Activated CD4-positive, CD25-positive, alpha-beta regulatory T cell treated with anti-CD3 and anti-CD28 coated beads, Interleukin-2, amount 50 U/mL, for 24 hours (primary cell): ENCODE results near the gene RXFP2.

Source experiments
- ATAC-seq, 2 donors: fragments of 150-1000 bp; cut with Tn5 transposase; one replicate each; pipeline ENCODE4 v1.10.0; 2021; ENCODE audit warnings: mild to moderate bottlenecking in 1 of 2, moderate library complexity in 1 of 2

Gene RXFP2, protein sequence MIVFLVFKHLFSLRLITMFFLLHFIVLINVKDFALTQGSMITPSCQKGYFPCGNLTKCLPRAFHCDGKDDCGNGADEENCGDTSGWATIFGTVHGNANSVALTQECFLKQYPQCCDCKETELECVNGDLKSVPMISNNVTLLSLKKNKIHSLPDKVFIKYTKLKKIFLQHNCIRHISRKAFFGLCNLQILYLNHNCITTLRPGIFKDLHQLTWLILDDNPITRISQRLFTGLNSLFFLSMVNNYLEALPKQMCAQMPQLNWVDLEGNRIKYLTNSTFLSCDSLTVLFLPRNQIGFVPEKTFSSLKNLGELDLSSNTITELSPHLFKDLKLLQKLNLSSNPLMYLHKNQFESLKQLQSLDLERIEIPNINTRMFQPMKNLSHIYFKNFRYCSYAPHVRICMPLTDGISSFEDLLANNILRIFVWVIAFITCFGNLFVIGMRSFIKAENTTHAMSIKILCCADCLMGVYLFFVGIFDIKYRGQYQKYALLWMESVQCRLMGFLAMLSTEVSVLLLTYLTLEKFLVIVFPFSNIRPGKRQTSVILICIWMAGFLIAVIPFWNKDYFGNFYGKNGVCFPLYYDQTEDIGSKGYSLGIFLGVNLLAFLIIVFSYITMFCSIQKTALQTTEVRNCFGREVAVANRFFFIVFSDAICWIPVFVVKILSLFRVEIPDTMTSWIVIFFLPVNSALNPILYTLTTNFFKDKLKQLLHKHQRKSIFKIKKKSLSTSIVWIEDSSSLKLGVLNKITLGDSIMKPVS

DNA sequence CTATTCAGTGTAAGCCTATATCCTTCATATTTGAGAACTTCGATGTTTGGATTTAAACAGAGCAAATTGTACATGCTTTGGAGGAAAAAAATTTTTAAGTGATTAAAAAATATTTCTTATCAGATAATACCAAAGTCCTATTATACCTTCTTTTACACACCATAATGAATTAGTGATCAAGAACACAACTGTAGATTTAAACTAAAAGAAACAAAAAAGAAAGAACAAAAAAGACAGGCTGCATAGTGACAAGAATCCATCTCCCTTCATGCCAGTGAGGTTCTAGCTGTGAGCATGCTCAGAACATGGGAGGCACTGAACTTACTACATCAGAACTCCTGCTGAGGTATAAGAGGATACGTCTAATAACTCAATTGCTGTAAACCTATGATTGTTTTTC lies at the start of gene RXFP2:
Gene RXFP2 (plus strand): TSS at position 301 of the 400 bp plus-strand sequence. CDS start 87 bp downstream, at position 388.
- ATAC-seq = no peak

DNA sequence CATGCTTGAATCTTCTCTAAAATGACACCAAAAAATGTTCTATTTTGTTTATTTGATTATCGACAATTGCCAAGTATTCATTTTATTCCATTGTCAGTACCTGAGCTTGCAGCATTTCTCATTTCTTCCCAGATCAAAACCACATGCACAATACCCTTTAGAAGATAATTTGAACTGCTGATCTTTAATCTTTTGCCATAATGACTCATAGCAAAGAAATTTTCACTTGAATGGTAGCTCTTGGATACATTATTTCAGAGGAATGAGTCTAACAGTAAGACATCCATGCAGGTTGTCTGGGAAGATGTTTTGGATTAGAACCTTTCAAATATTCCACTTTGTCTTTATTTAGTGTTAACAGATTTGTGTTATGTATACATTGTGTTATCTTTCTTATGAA lies 42.0 kb upstream of the RXFP2 start:
- no peak for ATAC-seq

DNA sequence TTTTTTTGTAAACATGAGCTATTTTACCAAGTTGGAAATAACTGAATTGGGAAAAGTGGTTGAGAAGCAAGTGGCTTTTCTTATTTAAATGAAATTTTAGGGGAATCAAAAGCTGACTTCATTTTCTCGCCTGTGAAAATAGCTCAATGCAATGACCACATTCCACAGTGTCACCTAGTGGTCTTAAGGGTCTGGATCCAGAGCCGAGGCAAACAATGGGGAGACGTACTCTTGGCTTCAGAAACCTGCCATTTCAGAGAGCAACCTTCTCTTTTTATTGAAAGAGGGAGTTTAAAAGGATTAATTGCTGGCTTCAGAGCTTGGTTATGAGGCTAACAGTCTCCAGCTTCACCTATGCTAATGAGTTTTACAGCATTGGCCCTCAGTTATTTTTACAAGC lies 39.7 kb upstream of the RXFP2 start:
- no peak for ATAC-seq

DNA sequence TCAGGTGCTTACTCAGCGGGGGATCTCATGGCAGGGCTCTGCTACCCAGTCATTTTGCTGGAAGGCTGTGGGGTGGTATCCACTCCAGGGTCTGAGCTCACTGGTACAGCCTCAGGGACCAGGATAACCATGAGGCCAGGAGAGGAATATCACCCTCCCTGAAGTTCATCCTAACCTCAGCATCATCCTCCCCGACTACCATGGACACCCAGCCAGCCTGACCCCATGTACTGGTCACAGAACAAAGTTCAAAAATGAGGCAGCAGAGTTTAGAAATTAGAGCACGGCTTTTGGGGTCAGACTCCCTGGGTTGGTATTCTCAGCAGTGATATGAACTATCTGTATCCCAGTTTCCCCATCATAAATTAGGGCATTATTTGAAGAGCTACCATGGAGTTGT lies 35.5 kb upstream of the RXFP2 start:
- ATAC-seq = no peak

DNA sequence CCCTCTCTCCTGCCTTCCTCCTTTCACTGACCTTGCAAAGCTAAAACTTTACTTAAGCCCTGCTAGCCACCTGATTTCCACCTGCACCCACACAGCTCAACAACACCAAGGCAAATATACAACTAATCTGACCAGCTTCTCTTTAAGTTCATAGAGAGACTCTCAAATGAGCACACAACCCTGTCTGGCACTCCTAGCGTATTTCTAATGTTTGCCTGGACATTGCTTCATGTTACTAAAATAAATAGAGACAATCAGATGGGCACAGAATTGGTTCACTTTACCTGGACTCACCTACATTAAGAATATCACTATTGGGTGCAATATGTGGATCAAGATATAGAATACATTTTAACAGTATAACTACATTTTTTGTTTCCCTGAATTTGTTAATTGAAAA lies 33.2 kb upstream of the RXFP2 start:
- ATAC-seq = no peak

DNA sequence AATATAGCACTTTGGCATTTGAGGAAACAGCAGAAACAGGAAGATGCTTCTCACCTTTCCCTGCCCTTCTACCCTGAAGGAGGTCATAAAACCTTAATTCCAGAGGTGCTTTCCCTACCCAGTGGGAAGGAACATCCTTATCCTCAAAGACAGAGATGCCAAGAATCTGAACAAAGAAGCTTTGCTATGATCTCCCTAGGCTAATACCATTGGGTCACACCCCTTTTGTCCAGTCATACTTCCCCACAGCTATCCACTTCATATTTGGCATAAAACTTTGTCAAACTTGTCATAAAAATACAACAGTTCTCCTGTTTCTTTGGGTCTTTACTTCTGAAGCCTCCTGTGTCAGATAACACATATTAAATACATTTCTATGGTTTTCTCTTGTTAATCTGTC lies 21.7 kb upstream of the RXFP2 start:
- ATAC-seq = no peak

DNA sequence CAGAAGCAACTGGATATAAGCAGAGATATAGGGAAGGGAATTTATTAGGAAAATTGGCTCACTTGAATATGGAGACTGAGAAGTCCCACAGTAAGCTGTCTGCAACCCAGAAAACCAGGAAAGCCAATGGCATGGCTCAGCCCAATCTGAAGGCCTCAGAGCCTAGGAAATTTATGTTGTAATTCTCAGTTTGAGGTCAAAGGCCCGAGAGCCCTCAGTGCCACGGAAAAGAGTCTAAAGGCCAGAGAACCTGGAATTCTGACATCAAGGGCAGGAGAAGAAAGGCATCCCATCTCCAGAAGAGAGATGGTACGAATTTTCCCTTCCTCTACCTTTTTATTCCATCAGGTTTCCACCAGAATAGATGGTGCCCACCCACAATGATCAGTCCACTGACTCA lies 20.1 kb upstream of the RXFP2 start:
- no peak for ATAC-seq

DNA sequence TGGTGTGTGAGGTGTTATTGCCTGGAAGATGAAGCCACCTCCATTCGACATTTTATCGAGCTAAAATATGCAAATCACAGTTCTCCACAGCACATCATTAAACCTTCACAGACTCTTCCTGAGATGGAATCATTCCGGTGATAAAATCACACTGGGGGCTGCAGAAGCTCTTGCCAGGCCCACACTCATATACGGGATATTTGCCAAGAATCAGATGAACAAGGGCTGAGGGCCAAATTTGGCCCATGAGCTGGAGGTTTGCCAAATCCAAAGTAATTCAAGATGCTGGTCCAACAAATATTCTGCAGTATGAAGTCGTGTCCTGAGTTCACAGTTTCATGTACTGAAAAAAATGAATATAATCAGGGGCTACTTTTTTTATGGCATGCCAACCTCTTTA lies 16.7 kb upstream of the RXFP2 start:
- no peak for ATAC-seq

DNA sequence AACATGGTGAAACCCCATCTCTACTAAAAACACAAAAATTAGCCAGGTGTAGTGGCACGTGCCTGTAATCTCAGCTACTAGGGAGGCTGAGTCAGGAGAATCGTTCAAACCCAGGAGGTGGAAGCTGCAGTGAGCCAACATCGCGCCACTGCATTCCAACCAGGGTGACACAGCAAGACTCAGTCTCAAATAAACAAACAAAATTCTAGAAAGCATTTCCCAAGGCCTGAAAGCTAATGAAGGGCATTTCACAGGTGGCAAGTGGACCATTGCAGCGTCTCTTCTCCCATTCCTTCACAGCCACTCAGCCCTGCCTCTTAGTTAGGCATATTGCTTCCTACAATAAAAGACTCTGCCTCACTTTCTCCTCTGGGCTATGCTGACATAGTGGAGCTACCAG lies 13.5 kb upstream of the RXFP2 start:
- no peak for ATAC-seq

DNA sequence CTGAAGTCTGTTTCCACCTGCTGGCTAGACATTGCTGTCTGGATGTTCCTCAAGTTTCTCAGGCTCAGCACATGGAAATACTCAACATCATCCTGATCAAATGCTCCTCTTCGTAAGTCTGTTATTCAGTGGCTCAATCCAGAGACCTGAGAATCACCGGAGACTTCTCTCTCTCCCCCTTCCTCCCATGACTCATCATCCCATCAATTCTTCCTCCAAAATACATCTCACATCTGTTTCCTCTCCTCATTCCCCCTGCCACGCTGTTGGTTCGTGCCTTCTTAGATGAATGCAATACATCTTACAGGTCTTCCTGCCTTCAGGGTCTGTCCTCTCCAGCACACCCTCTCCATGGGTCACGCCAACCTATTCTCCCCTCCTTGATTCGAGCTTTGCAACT lies 7.4 kb upstream of the RXFP2 start:
- no peak for ATAC-seq

DNA sequence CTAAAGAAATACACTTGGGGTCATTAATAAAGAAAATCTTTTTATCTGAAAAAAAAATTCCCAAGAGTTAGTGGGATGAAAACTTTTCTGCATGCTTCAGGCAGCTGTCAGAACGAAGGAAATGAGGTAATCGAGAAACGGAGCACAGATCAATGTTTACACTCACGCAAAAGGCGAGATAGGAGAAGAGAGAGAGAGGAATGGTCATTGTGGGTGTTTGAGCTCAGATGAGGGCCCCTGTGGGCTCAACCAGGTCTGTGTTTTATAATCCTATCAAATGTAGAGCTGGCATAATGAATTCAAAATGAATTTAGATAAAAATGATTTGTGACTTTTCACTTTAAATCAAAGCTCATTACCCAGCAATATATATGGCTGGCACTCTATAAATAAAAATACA lies 6.3 kb upstream of the RXFP2 start:
- no peak for ATAC-seq

DNA sequence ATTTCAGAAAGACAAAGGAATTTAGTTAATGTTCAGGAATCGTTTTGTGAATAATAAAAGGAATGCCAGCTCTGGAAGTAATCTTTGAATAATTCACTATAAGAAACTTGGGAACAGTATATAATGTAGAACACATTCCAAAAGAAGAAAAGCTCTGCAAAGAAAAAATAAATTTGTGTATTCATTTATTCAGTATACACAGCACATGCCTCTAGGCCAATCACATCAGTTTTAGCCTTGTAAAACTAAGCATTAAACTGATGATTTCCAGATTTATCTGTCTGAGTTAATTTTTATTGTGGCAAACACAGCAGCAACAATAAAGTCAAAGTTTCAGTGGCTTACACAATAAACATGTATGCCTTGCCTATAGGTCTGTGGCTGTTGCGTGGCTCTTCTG lies 5.7 kb upstream of the RXFP2 start:
- ATAC-seq = no peak

DNA sequence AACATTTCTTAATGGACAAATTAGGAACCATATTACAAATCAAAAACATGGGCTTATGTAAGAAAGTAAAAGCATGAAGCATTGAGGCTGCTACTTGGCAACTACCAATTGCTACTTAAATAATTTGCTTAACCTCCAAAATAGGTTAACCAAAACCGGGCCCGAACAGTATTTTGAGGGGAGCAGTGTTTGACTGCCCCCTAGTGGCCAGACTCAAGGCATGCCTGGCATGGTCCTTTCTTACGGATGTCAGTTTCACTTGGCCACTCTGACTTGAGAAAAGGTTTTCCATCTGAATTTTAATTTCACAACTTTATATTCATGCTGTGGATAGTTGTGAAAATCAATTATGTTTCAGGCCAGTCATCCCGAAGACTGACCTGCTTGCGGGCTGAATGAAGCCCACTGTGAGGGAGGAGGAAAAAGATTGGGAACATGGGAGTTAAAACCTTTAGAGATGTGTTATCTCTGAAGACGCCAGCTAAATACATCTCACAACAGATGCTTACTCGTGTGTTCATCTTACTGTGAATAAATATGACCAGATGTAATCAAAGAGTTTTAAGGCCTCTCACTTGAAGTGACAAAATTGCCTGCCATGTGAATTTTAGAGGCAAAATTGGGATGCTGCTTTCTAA lies 2.9 kb downstream of the RXFP2 start:
- peak in 1 of 2 donors; percentile 43 for ATAC-seq

DNA sequence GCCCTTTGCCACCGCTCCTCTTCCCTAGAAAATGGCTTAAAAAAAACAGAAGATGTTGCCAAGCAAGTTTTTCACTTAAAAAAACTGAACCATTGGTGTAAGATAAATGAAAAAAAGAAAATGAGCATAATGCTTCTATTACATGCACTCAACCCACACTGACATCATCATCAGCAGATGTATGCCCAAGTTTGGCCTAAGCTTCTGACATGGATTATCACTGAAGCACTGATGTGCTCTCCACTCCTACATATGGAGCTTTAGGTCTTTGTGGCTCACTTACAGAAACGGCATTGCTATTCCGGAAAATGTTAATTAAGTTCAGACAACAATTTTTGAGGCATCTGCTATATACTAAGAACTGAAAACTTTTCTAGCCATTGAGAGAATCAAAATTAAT lies 8.0 kb downstream of the RXFP2 start:
- ATAC-seq = no peak

DNA sequence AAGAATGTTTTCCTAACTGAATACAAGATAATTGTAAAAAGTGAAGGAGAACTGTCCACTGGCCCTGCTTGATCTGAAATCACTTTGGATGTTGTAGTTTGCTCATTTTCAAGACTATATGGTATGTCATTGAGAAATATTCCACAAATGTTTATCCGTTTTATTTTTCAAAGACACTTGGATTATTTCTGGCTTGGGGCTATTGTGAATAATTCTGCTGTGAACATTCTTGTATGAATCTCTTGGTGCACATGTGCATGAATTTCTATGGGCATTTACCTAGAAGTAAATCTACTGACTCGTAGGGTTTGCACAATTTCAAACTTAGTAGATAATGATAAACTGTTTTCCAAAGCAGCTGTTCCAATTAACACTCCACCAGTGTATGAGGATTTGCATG lies 8.6 kb downstream of the RXFP2 start:
- ATAC-seq = no peak

DNA sequence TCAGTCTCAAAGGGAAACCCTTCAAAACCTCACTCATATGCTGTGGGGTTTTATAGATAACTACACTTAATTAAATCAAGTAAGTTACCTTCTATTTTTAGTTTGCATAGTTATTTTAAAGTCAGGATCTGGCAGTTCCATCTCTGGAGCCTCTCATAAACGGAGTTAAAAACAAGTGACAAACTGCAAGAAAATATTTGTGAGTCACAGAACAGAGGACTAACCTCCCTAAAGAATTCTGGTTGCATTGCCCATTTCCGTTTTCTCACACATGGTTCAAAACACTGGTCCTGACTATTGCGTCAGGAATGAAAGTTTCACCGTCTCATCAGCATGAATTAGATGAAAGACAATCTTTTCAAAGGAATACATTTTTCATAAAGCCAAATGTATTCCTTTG lies 10.6 kb downstream of the RXFP2 start:
- no peak for ATAC-seq

DNA sequence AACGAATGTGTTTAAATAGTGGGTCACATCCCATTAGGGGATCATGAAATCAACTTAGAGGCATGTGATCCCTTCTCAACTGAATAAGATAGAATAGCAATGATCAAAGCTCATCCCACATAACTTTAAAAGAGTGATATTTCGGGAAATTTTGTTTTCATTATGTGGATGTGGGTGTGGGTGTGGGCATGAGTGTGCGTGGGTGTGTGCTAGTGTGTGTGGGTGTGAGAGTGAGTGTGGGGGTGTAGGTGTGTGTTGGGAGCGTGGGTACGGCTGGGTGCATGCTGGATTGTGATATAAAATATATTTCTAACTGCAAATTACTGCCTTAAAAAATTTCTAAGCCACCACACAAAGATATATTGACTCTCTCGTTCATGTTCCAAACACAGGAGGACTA lies 15.9 kb downstream of the RXFP2 start:
- no peak for ATAC-seq

DNA sequence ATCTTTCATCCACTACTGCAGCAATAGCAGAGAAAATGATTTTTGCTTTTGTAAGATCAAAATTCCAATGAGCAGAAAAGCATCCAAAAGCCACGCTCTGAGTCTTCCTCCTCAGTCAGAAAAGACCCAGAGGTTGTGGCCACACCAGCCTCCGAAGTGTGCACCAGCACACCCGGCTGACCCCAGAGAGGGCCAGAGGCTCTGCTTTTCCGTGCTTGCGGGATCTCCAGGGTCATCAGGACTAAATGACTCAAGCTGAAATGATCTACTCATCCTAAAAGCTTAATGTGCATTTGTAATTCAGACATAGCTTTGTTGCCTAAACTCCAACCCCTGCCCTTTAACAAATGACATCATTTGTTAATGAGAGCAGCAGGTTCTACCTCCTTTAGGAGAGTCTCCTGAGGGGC lies 16.5 kb downstream of the RXFP2 start:
- ATAC-seq = no peak

DNA sequence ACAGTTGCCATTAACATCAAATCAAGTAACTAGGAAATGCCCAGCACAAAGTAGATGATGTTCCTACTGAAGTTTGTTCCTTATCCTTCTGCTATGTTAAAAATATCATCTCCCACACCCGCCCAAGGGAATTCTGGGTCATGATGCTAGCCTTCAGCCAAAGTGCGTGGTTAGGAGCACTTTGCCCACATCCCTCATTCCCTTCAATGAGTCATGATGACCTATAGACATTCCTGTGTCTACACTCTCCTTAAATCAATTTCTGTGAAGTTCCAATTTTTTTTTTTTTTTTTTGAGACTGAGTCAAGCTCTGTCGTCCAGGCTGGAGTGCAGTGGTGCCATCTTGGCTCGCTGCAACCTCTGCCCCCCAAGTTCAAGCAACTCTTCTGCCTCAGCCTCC lies 17.0 kb downstream of the RXFP2 start:
- no peak for ATAC-seq

DNA sequence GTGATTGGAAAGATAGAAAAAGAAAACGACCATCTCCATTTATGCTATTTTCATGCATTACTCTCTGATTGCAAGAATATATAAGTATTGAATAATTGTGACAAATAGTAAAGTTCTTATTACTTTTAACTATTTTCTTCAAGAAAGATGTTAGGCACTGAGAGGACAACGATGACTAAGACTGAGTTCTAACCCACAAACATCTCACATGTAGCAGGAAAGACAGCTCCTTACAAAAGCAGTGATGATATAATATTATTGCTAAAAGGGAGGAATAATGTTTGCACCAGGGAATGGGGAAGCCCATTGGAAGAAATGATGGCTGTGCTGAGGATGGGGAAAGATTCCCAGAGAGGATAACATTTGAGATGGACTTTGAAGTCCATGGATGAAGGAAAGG lies 22.6 kb downstream of the RXFP2 start:
- ATAC-seq = no peak

DNA sequence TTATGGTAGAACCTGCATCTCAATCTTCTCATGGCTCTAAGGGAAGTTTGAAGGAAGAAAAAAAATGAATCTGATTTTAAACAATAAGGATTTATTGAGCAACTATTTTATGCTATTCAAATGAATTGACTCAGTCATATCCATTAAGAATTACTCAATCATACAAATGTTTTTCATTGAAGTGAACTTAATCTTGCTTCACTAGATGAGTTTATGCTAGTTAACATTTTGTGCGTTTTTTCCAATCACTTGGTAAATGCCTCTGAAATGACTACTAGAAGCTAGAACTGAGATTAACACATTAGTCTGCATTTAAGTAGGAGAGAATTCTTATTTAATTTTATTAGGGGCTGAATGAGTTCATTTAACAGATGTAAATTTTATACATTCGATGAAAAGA lies 25.2 kb downstream of the RXFP2 start:
- ATAC-seq = no peak

DNA sequence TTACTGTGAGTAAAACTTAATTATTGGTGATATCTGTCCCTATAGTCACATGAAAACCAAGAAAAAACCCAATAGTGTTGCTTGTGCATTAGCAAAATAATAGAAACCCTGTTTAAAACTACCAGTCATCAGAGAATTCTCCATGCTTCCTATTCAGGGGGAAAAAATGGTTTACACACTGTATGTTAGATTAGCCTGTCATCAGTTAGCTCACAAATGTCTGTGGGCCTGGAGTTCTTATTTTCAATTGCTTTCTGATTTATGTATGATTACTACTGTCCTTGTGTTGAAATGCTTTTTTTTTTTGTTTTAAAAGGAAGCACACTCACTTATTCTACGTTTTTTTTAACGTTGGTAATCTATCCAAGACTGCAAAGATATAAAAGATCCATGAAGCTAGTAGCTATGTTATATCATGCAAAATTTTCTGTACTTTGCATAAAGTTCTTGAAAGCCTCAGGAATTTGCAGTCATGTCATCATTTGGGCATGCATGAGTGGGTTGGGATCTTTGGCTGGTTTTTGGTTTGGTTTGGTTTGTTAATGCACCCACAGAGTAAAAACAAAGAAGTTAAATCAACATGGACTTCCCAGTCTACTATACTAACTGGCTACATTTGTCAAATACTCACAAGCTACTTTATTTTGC lies 25.9 kb downstream of the RXFP2 start:
- no peak for ATAC-seq

DNA sequence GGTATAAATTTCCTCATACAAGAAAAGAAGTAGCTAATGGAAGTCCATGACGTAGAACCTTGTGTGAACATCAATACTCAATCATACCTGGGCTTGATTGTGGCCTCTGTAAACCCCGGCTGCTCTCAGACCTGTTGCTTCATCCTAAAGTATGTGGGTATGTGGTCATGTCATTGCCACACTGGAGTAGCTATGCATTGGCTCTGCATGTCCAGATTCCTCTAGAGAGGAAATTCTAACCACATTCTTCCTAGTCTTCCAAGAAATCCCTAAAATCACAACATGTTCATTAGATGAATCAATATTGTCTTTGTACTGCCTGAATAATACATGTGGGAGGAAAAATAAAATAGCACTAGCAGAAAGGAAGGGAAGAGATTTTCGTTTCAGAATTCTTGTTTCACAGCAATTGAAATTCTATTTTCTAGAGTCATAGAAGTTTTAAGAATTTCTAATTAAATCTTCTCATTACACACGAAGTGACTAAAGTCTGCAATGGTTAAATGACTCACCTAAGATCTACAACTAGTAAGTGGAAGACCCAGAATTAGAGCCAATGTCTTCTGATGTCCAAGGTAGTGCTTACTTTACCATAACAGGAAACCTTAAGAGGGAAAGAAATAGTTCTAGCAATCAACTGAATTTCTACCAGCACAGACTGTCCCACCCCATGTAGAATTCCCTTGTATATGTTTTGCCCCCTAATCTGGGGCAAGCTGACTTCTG lies 28.0 kb downstream of the RXFP2 start:
- no peak for ATAC-seq
